Effector memory CD4-positive, alpha-beta T cell (primary cell): Measurements from ENCODE around the gene AGPAT4.

Source experiments
- DNase-seq, 3 donors: peaks; one replicate each; pipeline ENCODE4 v3.0.0-alpha.2; 2020
- H3K27ac ChIP-seq: 2 replicates; pipeline ENCODE4 v1.7.0; 2013; ENCODE audit warnings: mild to moderate bottlenecking, low read length, moderate library complexity; ENCODE audit not compliant: insufficient read depth, poor library complexity, severe bottlenecking
- H3K27me3 ChIP-seq: replicated peaks from 2 replicates; pipeline ENCODE4 v1.7.0; 2013; ENCODE audit warnings: mild to moderate bottlenecking, low read length; ENCODE audit not compliant: insufficient read depth, control insufficient read depth, poor library complexity, severe bottlenecking
- H3K36me3 ChIP-seq: 2 replicates; pipeline ENCODE4 v1.7.0; 2013; ENCODE audit warnings: mild to moderate bottlenecking, low read length, moderate library complexity; ENCODE audit not compliant: control insufficient read depth, insufficient read depth
- H3K4me1 ChIP-seq: 2 replicates; pipeline ENCODE4 v1.7.0; 2013; ENCODE audit warnings: low read length, mild to moderate bottlenecking; ENCODE audit not compliant: control insufficient read depth, insufficient read depth, poor library complexity, severe bottlenecking
- H3K4me3 ChIP-seq: 2 replicates; pipeline ENCODE4 v1.7.0; 2013; ENCODE audit warnings: low read length, low read depth, mild to moderate bottlenecking; ENCODE audit not compliant: insufficient read depth, poor library complexity, severe bottlenecking
- H3K9me3 ChIP-seq: 2 replicates; pipeline ENCODE4 v1.7.0; 2013; ENCODE audit warnings: mild to moderate bottlenecking, low read length, moderate library complexity; ENCODE audit not compliant: control insufficient read depth

The AGPAT4 gene

GRCh38 chr6:161308075-161308655 is 34.3 kb upstream of the AGPAT4 start:
- Histone ChIP-seq H3K9me3 (no peaks in the 10 kb centered on the region), H3K4me1 (no peaks in the 10 kb centered on the region), H3K36me3 (no peaks in the 10 kb centered on the region), H3K27me3 (no peaks in the 10 kb centered on the region), H3K27ac (no peak overlapping the region), H3K4me3 (no peak overlapping the region)
- no peak for DNase-seq

GRCh38 chr6:161305860-161306259 is 32.0 kb upstream of the AGPAT4 start:
- H3K4me1 ChIP-seq: no peaks in the 10 kb centered on the region
- no peaks in the 10 kb centered on the region for H3K27me3 ChIP-seq
- no peak overlapping the region for H3K27ac ChIP-seq

GRCh38 chr6:161303628-161304340 is 29.9 kb upstream of the AGPAT4 start:
- H3K27ac ChIP-seq: no peak overlapping the region
- DNase-seq: no peak

More at GRCh38 chr6:161305860-161306259, 32.0 kb upstream of the AGPAT4 start:
- Histone ChIP-seq H3K4me3 (no peak overlapping the region), H3K36me3 (no peaks in the 10 kb centered on the region), H3K9me3 (no peaks in the 10 kb centered on the region)
- no peak for DNase-seq

GRCh38 chr6:161302949-161303348 is 29.1 kb upstream of the AGPAT4 start:
- Histone ChIP-seq H3K9me3 (no peaks in the 10 kb centered on the region), H3K4me1 (no peaks in the 10 kb centered on the region), H3K4me3 (no peak overlapping the region), H3K27ac (no peak overlapping the region), H3K36me3 (no peaks in the 10 kb centered on the region), H3K27me3 (no peaks in the 10 kb centered on the region)
- DNase-seq: no peak

More at GRCh38 chr6:161303628-161304340, 29.9 kb upstream of the AGPAT4 start:
- Histone ChIP-seq H3K4me1 (no peaks in the 10 kb centered on the region), H3K9me3 (no peaks in the 10 kb centered on the region), H3K36me3 (no peaks in the 10 kb centered on the region), H3K27me3 (no peaks in the 10 kb centered on the region), H3K4me3 (no peak overlapping the region)

GRCh38 chr6:161301338-161301737 is 27.5 kb upstream of the AGPAT4 start:
- Histone ChIP-seq H3K4me3 (no peak overlapping the region), H3K4me1 (no peaks in the 10 kb centered on the region), H3K27me3 (no peaks in the 10 kb centered on the region), H3K36me3 (no peaks in the 10 kb centered on the region), H3K9me3 (no peaks in the 10 kb centered on the region), H3K27ac (no peak overlapping the region)
- DNase-seq: no peak

GRCh38 chr6:161300823-161301222 is 27.0 kb upstream of the AGPAT4 start:
- no peaks in the 10 kb centered on the region for H3K4me1 ChIP-seq
- H3K27me3 ChIP-seq: no peaks in the 10 kb centered on the region
- no peak for DNase-seq
- no peak overlapping the region for H3K27ac ChIP-seq
- H3K4me3 ChIP-seq: no peak overlapping the region
- no peaks in the 10 kb centered on the region for H3K36me3 ChIP-seq
- no peaks in the 10 kb centered on the region for H3K9me3 ChIP-seq

GRCh38 chr6:161299726-161300125 is 25.9 kb upstream of the AGPAT4 start:
- Histone ChIP-seq H3K4me3 (no peak overlapping the region), H3K4me1 (no peaks in the 10 kb centered on the region), H3K27me3 (no peaks in the 10 kb centered on the region), H3K36me3 (no peaks in the 10 kb centered on the region), H3K9me3 (no peaks in the 10 kb centered on the region), H3K27ac (no peak overlapping the region)
- DNase-seq: no peak

- no peaks in the 10 kb centered on the region for H3K27me3 ChIP-seq
- no peaks in the 10 kb centered on the region for H3K9me3 ChIP-seq
- H3K27ac ChIP-seq: no peak overlapping the region
- H3K4me3 ChIP-seq: no peak overlapping the region
- H3K36me3 ChIP-seq: no peaks in the 10 kb centered on the region
- DNase-seq: no peak
- H3K4me1 ChIP-seq: no peaks in the 10 kb centered on the region
These were observed 21.9 kb upstream of the AGPAT4 start for GRCh38 chr6:161295784-161296183.

GRCh38 chr6:161292650-161293281 is 18.9 kb upstream of the AGPAT4 start:
- Histone ChIP-seq H3K27ac (no peak overlapping the region), H3K9me3 (no peaks in the 10 kb centered on the region), H3K4me1 (no peaks in the 10 kb centered on the region), H3K36me3 (no peaks in the 10 kb centered on the region), H3K27me3 (no peaks in the 10 kb centered on the region), H3K4me3 (no peak overlapping the region)
- no peak for DNase-seq

GRCh38 chr6:161292145-161292544 is 18.3 kb upstream of the AGPAT4 start:
- Histone ChIP-seq H3K36me3 (no peaks in the 10 kb centered on the region), H3K4me3 (no peak overlapping the region), H3K4me1 (no peaks in the 10 kb centered on the region), H3K27ac (no peak overlapping the region), H3K9me3 (no peaks in the 10 kb centered on the region), H3K27me3 (no peaks in the 10 kb centered on the region)
- no peak for DNase-seq
